Endothelial cell of umbilical vein (primary cell): Measurements from ENCODE around the gene CD200R1L. TPM values are rescaled to one million over a fixed set of nuclear protein-coding genes. Genes with fewer than 3 reads are reported as not detected.

Experiments used
- BruUV-seq: library from RNA; stranded (reverse); fragments of 400-500 nt; replicated peaks from 2 replicates; lab custom pipeline; 2021; lab: Mats Ljungman, UMichigan
- CTCF ChIA-PET: fragments of 300-600, 350-600 bp; sonication (Branson Sonifier 250); formaldehyde crosslinking; loops from one replicate; lab custom pipeline; 2021; ENCODE audit warnings: antibody characterized with exemption, inconsistent platforms; lab: Charles Lee
- POLR2A ChIA-PET: fragments of 300-600, 350-600 bp; sonication (Branson Sonifier 250); formaldehyde crosslinking; loops from one replicate; lab custom pipeline; 2021; ENCODE audit warnings: antibody characterized with exemption, inconsistent platforms; lab: Charles Lee
- DNase-seq: peaks from one replicate; pipeline ENCODE4 v3.0.0-alpha.2; 2011; ENCODE audit warnings: low read depth, low spot score
- FAIRE-seq: peaks from 2 replicates; lab custom pipeline; 2011; peaks lifted over from hg19 to GRCh38; lab: Jason Lieb, UNC
- H2AFZ ChIP-seq: 2 replicates; pipeline ENCODE4 v1.6.0; 2012; ENCODE audit warnings: low read depth, low read length, control low read depth, inconsistent platforms
- H3K27ac ChIP-seq: 2 replicates; pipeline ENCODE4 v1.5.1; 2011; ENCODE audit warnings: low read depth, mild to moderate bottlenecking, control low read depth, low read length, moderate library complexity; ENCODE audit not compliant: insufficient read depth
- H3K27me3 ChIP-seq, 2 experiments: 2 replicates each; pipeline versions ENCODE4 v1.6.0 to v1.6.1; 2011; ENCODE audit warnings: low read length in 2 of 2, mixed read lengths in 1 of 2; ENCODE audit not compliant: control insufficient read depth in 2 of 2, insufficient read depth in 2 of 2
- H3K36me3 ChIP-seq, 2 experiments: 2 replicates in 1 of 2; 3 replicates in 1 of 2; pipeline ENCODE4 v1.5.1; 2011; ENCODE audit warnings: low read length in 2 of 2, mild to moderate bottlenecking in 1 of 2, moderate library complexity in 1 of 2; ENCODE audit not compliant: control insufficient read depth in 2 of 2, insufficient read depth in 2 of 2; ENCODE audit errors: extremely low read depth in 1 of 2
- H3K4me1 ChIP-seq: 3 replicates; pipeline ENCODE4 v1.5.1; 2011; ENCODE audit warnings: mild to moderate bottlenecking, low read length; ENCODE audit not compliant: control insufficient read depth, insufficient read depth; ENCODE audit errors: extremely low read depth
- H3K4me2 ChIP-seq: 2 replicates; pipeline ENCODE4 v1.6.1; 2011; ENCODE audit warnings: low read length, control low read depth, mixed read lengths; ENCODE audit not compliant: insufficient read depth
- H3K4me3 ChIP-seq, 3 experiments: fragments of 200-600 bp in 1 of 3; sonication (generic), shearing (Covaris generic) in 1 of 3; replicated peaks in 1 of 3; 2 replicates each; pipeline ENCODE4 v1.5.1; 2011 to 2016; ENCODE audit warnings: control low read depth in 3 of 3, low read length in 3 of 3, mild to moderate bottlenecking in 2 of 3, inconsistent platforms in 1 of 3, low read depth in 1 of 3, moderate library complexity in 1 of 3; ENCODE audit not compliant: insufficient read depth in 1 of 3
- H3K79me2 ChIP-seq: 2 replicates; pipeline ENCODE4 v1.6.0; 2012; ENCODE audit warnings: low read length, inconsistent platforms; ENCODE audit not compliant: control insufficient read depth, insufficient read depth
- H3K9ac ChIP-seq: replicated peaks from 2 replicates; pipeline ENCODE3; 2011; ENCODE audit warnings: low read length, control low read depth; ENCODE audit not compliant: insufficient read depth; ENCODE audit errors: extremely low read depth
- H3K9me1 ChIP-seq: replicated peaks from 3 replicates; pipeline ENCODE4 v1.6.0; 2011; ENCODE audit warnings: mild to moderate bottlenecking, low read length; ENCODE audit not compliant: control insufficient read depth, insufficient read depth; ENCODE audit errors: extremely low read depth
- H3K9me3 ChIP-seq: replicated peaks from 2 replicates; pipeline ENCODE4 v1.5.1; 2012; ENCODE audit warnings: low read length, inconsistent platforms; ENCODE audit not compliant: control insufficient read depth, insufficient read depth
- H4K20me1 ChIP-seq: replicated peaks from 2 replicates; pipeline ENCODE3; 2011; ENCODE audit warnings: mild to moderate bottlenecking, low read length; ENCODE audit not compliant: control insufficient read depth, insufficient read depth; ENCODE audit errors: extremely low read depth
- FOS ChIP-seq: IDR thresholded peaks from 2 replicates; pipeline ENCODE4 v1.6.1; 2011; ENCODE audit warnings: mild to moderate bottlenecking, low read length, moderate library complexity, borderline replicate concordance; ENCODE audit not compliant: insufficient read depth
- JUN ChIP-seq: IDR thresholded peaks from 2 replicates; pipeline ENCODE4 v1.6.1; 2011; ENCODE audit warnings: borderline replicate concordance, low read depth; ENCODE audit not compliant: insufficient read length, insufficient read depth
- MAX ChIP-seq: IDR thresholded peaks from 2 replicates; pipeline ENCODE4 v1.6.1; 2011; ENCODE audit not compliant: insufficient read depth, insufficient read length
- MYC ChIP-seq: IDR thresholded peaks from one replicate; pipeline ENCODE4 v1.6.1; 2011; ENCODE audit warnings: mild to moderate bottlenecking, low read depth, low read length
- POLR2AphosphoS5 ChIP-seq: IDR thresholded peaks from 2 replicates; pipeline ENCODE4 v1.6.1; 2012; ENCODE audit warnings: low read depth, mild to moderate bottlenecking, control low read depth, low read length, moderate library complexity; ENCODE audit not compliant: insufficient read depth
- dilution Hi-C: fragments of 300-500 bp; cut with MboI; formaldehyde crosslinking; loops from one replicate; pipeline ENCODE4 v1.15.0; 2019; ENCODE audit warnings: low sequenced_read_pairs; ENCODE audit not compliant: extremely low pct_ligation_motif_present
- intact Hi-C: fragments of 100-400 bp; cut with micrococcal nuclease; formaldehyde crosslinking; loops from one replicate; pipeline ENCODE4 v1.10.0; 2022
- polyA plus RNA-seq, 4 experiments: library from polyadenylated mRNA; depleted of rRNA in 3 of 4; stranded (reverse) in 3 of 4; unstranded in 1 of 4; fragments of >200 nt; gene quantifications; 2 replicates each; pipeline versions ENCODE4 v1.2.1 to v1.2.3, GENCODE V29; 2011 to 2012; ENCODE audit warnings: missing spikeins in 1 of 4
- total RNA-seq: library from RNA; stranded (reverse); gene quantifications from 2 replicates; pipeline ENCODE4 v1.2.3, GENCODE V29; 2021

The CD200R1L gene
- total and polyA plus RNA-seq, 2 donors (not counting 3 experiments of a cell fraction or from before 2014, with no cell fraction given) = not detected

DNA sequence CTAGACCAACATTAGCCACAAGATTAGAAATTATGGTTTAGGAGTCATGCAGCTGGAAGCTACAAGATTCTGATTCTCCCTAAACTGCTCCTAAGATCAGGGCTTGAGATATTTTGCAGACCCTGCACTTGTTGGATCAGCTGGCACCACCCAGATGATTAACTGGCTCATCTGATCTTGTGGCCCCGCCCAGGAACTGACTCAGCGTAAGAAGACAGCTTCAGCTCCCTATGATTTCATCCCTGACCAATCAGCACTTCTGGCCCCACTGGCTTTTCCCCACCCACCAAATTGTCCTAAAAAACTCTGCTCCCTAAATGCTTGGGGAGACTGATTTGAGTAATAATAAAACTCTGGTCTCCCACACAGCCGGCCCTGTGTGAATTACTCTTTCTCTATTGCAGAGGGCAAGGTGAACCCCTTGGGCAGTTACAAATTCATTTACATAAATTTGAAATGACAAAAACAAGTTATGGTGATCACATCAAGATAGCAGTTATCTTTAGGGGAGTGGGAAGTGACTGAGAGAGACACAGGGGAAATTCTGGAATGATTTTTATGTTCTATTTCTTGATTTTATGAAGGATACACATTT lies 76.5 kb downstream of the CD200R1L start:
- H3K4me2 ChIP-seq = no peak overlapping the region
- peak; percentile 24 for DNase-seq
- no peaks in the 10 kb centered on the region for H3K36me3 ChIP-seq
- no peaks in the 10 kb centered on the region for H3K9me1 ChIP-seq
- no peaks in the 10 kb centered on the region for H3K27me3 ChIP-seq
- no peaks in the 10 kb centered on the region for H4K20me1 ChIP-seq
- intact Hi-C loops (no loop called here), dilution Hi-C loops (no loop called here)
- TF ChIP-seq FOS = peak; percentile 23
- TF ChIP-seq JUN = peak; percentile 18
- TF ChIP-seq MAX = no peak
- no peak for TF ChIP-seq MYC
- no peaks in the 10 kb centered on the region for H3K79me2 ChIP-seq
- no peak overlapping the region for H3K4me3 ChIP-seq
- ChIA-PET CTCF (interaction anchor here (0.7 to 1.0 kb wide), 3 partner anchors 20 to 36 kb away, joined by 3 read pairs; no protein-coding TSS in a partner anchor), POLR2A (no interaction called here)
- no peak overlapping the region for H3K9ac ChIP-seq
- no peak overlapping the region for H3K27ac ChIP-seq
- BruUV-seq = TSS peak; percentile 67
- H3K4me1 ChIP-seq = peaks cover 2% of the 10 kb centered on the region
- no peaks in the 10 kb centered on the region for H3K9me3 ChIP-seq
- peak overlapping the region; percentile 19 for H2AFZ ChIP-seq
- peak; percentile 44 for FAIRE-seq

GRCh38 chr3:112769286-112769978 lies 77.2 kb downstream of the CD200R1L start:
- no peak for TF ChIP-seq MYC
- TF ChIP-seq POLR2AphosphoS5 = no peak
- Histone ChIP-seq H3K9me1 (no peaks in the 10 kb centered on the region), H3K79me2 (no peaks in the 10 kb centered on the region), H3K36me3 (no peaks in the 10 kb centered on the region), H3K4me2 (no peak overlapping the region), H4K20me1 (no peaks in the 10 kb centered on the region), H3K4me1 (peaks cover 2% of the 10 kb centered on the region), H3K9me3 (no peaks in the 10 kb centered on the region), H2AFZ (no peak overlapping the region), H3K27ac (no peak overlapping the region), H3K27me3 (no peaks in the 10 kb centered on the region), H3K4me3 (no peak overlapping the region), H3K9ac (no peak overlapping the region)
- ChIA-PET CTCF (interaction anchor here (0.7 kb wide), 2 partner anchors 21 to 35 kb away, joined by 3 read pairs; no protein-coding TSS in a partner anchor), POLR2A (no interaction called here)
- intact Hi-C loops (no loop called here), dilution Hi-C loops (no loop called here)
- FAIRE-seq (no peak), DNase-seq (no peak)
- no TSS peak for BruUV-seq
